ENCODE measurements around the gene ARSB.

- TF ChIP-seq, protein P1, sequence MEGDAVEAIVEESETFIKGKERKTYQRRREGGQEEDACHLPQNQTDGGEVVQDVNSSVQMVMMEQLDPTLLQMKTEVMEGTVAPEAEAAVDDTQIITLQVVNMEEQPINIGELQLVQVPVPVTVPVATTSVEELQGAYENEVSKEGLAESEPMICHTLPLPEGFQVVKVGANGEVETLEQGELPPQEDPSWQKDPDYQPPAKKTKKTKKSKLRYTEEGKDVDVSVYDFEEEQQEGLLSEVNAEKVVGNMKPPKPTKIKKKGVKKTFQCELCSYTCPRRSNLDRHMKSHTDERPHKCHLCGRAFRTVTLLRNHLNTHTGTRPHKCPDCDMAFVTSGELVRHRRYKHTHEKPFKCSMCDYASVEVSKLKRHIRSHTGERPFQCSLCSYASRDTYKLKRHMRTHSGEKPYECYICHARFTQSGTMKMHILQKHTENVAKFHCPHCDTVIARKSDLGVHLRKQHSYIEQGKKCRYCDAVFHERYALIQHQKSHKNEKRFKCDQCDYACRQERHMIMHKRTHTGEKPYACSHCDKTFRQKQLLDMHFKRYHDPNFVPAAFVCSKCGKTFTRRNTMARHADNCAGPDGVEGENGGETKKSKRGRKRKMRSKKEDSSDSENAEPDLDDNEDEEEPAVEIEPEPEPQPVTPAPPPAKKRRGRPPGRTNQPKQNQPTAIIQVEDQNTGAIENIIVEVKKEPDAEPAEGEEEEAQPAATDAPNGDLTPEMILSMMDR (IDR thresholded peaks at IDR 0.05): no peak
- no peak for TF ChIP-seq POLR2A (IDR thresholded peaks at IDR 0.05)
These were observed 185.7 kb downstream of the ARSB start for GRCh38 chr5:78799266-78800017.
